HK-2 (cell line): Measurements from ENCODE around the gene BCL2.
A peak's percentile ranks its signal among the peaks of the same experiment; 100 is the strongest.
"Not testable (repeated sequence)": the region's sequence is repeated elsewhere in the genome, so short reads cannot be mapped to it uniquely, and the experiment has no call there.

Source experiments
- DNase-seq: peaks from one replicate; pipeline ENCODE4 v3.0.0-alpha.2; 2018; ENCODE audit not compliant: unreplicated experiment

The BCL2 gene

DNA sequence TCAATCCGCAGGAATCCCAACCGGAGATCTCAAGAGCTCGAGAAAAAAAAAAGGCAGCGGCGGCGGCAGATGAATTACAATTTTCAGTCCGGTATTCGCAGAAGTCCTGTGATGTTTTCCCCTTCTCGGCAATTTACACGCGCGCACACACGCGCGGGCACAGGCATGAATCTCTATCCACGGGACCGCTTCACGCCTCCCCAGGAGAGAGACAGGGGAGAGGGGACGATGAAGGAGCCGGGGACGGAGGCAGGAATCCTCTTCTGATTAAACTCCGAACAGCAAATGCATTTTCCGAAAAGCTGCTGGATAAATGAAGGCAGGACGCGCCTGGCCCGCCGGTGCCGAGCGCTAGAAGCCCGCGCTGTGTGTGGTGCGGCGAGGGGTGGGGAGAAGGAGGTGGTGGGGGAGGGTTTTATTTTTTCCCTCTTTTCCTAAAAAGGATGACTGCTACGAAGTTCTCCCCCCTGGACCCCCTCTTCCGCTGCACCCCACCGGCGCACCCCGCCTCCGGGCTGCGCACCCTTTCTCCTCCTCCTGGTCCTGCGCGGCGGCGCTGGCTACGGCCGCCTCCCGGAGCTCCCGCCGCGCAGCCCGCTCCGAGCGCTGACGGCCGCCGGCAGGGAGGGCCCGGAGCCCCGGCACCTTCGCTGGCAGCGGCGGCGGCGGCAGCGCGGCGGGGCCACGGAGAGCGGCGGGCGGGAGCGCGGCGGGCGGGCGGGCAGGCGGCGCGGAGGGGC lies at the start of gene BCL2:
TSS of gene BCL2 (minus strand) at position 387 of the 740 bp plus-strand sequence.
- DNase-seq, result peak; percentile 38

DNA sequence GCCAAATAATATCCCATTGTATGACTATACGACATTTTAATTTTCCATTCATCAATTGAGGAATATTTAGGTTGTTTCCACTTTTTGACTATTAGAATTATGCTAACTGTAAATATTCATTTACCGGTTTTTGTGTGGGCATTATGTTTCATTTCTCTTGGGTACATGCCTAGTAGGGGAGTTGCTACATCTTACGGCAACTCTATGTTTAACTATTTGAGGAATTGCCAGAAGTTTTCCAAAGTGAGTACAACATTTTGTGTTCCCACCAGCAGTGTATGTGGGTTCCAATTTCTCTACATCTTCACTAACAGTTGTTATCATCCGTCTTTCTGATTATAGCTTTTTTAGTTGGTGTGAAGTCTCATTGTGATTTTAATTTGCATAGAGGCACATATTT lies 49.0 kb upstream of the BCL2 start:
- no peak for DNase-seq

DNA sequence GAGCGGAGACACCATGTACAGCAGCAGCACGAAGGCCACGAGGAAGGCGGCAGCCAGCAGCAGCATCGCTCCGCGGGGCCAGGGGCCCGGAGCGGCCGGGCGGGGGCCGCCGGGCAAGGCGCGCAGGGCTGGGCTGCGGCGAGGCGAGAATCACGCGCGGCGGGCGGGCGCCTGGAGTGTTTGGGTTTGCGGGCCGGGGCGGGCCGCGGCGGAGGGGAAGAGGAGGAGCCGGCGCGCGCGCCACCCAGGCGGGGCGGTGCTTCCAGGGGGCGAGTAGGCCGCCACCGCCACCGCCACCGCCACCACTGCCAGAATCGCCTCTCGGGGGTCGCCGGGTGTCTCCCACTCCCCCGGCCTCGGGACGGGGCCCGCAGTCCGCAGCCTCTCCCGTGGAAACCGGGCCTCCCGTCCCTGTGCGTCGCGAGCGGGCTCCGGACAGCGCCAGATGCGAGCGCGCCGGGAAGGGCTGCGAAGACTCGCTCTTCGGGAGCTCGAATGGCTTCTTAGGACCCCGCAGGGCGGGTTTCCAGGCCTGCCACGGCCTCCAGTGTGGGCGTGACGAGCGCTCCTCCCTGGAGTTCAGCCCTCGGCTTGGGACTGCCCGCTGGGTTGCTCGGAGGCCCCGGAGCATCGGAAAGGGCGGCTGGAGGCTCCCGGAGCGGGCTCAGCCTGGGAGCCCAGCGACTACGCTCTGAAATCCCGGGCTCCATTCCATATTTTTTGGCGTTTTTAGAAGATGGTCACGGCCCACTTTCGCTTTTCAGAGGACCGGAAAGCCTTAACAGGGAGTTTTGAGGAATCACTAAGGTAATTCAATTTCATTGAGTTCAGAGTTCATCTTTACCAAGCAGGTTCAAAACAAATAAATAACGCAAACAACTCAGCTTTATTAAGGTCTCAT lies 47.7 kb upstream of the BCL2 start, which contains the start of gene KDSR:
TSS of gene KDSR (minus strand) at position 154 of the 901 bp plus-strand sequence. CDS start at position 66, 88 bp downstream.
- DNase-seq, result peak; percentile 92

DNA sequence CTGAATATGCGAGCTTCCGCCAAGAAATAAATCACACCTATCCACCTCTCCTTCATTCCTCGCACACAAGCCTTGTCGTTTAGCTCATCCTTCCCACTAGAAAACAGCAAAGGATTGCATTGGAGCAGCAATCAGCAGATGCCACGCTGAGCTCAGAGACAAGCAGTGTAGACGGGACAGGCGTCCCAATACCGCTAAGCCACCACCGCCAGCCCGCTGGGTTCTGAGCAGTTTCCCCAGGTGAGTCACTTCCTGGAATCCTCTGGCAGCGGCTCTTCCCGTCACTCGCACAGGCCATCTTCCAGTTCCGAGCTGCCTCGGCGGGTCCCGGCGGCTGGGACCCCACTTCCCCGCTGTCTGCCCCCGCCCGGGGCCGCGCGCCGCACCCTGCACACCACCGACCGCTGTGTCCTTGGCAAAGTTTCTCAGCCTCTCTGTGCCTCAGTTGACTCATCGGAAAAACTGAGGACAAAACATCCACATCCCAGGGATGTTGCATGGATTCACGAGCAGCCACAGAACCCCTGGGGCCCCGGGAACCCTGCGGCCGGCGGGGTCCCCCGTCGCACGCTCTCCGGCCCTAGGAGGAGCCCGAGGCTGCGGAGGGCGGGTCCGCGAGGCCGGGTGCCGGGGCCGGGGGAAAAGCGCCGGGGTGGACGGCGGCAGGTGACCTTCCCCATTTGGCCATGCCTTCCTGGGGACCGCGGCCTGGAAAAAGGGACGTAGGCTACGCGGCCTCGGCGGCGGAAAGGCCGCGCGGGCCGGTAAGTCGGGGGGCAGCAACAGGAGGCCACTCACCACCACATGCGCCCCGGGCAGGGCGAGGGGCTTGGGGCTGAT lies 46.9 kb upstream of the BCL2 start:
- peak; percentile 70 for DNase-seq

DNA sequence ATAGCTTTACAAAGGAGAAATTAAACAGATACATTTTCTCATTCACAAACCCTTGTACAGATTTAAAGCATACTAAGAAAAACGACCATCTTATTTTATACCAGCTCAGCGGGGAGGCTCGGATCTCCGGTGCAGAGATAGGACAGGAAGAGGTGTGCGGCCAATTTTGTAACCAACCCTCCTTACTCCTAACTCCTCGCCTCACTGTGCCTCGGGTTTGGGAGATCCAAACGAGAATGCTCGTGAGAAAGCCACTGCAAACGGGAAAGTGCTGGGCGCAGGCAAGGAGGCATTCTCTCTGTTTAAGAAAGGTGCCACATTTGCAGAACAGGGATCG lies 46.3 kb upstream of the BCL2 start:
- no peak for DNase-seq

DNA sequence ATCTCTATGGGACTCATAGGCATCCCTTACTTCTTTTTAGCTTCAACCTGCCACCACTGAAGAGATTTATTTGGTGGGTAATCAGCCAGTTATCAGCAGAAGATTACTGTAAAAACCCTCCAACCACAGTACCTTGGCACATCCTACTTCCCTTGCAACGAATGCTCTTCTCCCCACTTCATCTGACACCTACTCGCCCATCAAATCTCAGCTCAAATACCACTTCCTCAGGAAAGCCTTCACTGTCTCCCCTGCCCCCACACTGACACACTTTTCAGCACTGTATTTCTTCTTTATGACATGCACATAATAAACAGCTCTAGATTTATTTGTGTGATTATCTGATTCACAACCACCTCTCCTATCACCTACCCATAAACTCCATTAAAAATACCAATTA lies 44.4 kb upstream of the BCL2 start:
- DNase-seq, result no peak

DNA sequence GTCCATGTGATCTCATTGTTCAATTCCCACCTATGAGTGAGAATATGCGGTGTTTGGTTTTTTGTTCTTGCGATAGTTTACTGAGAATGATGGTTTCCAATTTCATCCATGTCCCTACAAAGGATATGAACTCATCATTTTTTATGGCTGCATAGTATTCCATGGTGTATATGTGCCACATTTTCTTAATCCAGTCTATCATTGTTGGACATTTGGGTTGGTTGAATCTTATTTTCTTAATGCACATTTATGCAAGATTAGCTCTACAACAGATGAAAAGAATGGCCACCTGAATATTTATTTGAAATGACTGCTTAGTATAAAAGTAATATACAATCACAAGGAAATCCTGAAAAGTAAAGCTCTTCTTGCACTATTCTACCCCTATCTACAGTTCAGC lies 43.9 kb upstream of the BCL2 start:
- DNase-seq, result not testable (repeated sequence)

DNA sequence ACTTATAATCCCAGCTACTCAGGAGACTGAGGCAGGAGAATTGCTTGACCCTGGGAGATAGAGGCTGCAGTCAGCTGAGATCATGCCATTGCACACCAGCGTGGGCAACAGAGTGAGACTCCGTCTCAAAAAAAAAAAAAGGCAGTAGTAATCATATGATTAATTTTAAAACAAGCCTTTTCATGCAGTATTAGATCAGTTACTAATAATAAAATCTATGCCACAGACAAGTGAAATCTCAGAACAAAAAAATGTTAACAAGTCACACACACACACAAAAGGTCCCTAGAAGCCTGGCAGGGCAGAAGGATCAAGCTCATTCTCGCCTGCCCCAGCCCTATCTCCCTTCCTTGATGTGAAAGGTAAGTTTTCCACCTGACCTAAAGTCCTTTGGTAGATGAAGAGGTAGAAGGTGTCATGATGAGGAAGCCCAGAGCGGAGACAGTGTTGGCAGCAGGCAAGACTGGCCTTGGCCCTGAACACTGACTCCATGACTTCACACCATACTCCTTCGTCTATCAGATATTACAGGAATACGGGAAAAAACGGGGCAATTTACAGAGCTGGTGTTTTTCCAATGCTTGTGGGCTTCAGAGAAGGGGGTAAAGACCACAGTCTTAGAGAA lies 36.8 kb upstream of the BCL2 start:
- no peak for DNase-seq

DNA sequence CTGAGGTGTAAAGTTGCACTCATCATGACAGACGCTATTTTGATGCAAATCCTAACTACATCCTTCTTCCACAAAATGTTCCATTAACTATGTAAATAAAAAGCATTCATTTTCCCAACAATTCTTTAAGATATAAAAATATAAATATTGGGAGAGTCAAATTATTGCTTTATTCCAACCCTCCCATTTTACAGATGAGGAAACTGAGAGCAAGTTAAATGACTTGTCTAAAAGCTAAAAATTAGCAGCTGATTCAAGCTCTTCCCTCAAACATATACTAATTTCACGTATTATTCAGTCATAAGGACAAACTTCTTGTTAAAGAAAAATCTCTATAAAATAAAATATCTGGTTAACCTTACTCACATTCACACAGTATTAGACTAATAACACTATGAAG lies 30.7 kb upstream of the BCL2 start:
- no peak for DNase-seq

DNA sequence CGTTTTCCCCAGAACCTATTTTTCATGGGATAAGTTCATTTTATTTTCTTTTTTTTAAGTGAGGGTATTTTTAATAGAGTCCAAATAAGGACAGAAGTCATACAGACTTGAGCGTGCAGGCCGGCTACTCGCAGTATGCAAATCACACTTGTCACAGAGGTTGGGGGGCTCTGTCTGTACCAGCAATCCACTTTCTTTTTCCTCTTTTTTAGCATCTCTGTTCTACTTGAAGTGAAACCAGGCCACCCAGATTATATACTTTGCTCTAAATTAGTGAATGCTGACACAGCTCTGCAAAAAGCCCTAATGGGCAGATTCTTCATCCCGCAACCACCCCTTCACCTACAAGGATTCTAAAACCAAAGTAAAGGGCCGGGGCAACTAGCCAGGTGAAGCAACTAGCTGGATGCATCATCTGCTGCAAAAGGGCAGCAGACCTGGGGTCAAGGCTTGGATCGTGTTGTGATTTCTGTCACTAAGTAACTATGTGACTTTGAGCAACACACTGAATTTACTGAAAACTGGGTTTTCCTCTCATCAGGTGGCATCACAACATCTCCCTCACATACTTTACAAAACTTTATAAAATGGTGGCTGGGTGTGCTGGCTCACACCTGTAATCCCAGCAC lies 29.1 kb upstream of the BCL2 start:
- DNase-seq, result no peak

DNA sequence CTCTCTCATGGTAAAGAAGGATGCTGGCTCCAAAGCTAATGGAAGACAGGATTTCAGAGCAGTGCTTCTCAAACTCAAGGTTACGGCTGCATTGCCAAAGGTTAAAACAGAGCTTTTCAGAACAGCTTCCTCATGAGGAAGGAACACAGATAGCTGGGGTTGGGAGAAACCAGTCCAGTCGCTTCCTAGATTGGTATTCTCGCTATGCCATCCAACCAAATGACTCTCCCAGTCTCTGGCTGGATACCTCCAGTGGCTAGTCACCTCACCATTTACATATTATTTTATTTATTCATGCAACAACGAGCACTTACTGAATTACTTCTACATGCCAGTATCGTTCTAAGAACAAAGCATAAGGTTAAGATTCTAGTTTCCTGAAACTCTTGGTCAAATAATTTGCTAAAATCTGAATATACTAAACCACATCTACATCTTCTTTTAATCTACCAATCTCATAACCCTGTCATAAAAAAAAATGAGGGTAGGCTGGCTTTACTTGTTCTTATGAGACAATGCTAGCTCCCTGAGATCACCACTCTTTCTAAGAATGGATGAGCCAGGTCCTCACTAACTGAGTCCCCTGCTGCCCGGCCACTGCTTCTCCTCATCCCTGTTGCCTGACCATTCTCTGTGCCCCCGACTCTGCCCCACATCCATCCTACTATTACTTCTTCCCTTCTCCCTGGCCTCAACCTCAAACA lies 27.1 kb upstream of the BCL2 start:
- no peak for DNase-seq

DNA sequence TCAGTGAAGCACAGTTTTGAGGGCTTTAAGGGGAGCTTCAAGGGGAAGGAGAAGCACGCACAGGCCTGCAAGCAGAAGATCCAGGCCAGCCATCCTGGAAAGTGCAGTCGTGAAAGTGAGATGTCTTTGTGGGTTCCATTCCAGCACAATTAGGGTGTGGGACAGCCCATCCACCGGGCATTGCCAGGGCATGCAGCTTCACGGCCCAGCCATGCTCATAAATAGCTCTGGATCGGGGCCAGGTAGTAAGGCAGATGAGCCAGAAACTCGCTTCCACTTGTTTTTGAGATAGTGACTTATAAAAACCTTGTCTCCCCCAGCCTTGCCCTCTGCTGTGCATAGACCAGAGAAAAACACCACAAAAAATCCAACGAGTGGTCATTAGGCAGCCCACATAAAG lies 26.5 kb upstream of the BCL2 start:
- no peak for DNase-seq

DNA sequence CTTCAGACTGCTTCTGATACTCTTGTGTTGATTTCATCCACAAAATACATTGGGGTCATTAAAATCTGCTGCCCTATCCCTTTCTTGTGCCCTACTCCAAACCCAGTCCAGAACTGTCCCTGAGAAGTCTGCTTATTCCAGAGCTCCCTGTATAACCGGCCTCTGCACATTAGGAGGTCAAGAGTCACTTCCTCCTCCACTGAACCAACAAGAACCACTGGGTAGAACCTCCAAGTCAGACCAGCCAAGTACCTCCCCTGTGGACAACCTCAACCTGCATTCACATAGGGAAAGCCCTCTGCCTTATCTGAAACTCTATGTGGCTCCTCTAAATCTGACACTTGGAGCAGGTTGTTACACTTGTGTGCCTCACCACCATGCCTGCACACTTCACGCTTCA lies 25.3 kb upstream of the BCL2 start:
- DNase-seq, result no peak

DNA sequence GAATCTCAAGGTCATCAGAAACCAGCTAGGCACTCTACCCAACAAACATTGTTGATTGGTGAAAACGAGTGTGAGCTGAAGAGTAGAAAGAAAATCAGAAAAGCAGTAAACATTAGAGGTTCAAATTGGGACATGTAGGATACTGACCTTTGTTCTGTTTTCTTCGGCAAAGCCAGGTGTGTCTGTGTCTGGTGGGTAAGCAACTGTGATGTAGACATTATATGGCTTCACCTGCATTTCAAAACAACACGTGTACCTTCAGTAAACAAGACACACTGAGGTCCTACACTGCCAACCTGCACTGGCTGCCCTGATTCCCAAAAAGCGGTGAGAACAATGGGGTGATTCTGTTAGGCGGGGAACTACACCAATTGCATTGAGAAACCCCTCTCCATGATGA lies 24.7 kb upstream of the BCL2 start:
- DNase-seq, result no peak

DNA sequence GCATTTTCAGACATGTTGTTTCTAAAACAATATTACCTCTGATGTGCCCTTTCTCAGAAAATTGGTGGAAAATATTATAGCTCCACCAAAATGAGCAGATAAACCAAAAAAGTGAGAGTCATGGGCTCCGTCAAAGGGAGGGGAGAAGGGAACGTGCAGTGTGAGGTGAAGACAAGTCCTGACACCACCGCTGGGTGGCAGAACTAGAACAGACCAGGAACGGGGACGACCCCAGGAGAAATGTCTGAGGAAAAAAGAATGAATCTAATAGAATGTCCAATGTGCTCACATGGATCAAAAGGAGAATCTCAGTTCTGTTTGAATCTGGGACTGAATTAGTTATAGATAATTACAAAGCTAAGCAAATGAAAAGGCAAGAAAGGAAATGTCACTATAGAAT lies 22.6 kb upstream of the BCL2 start:
- no peak for DNase-seq

DNA sequence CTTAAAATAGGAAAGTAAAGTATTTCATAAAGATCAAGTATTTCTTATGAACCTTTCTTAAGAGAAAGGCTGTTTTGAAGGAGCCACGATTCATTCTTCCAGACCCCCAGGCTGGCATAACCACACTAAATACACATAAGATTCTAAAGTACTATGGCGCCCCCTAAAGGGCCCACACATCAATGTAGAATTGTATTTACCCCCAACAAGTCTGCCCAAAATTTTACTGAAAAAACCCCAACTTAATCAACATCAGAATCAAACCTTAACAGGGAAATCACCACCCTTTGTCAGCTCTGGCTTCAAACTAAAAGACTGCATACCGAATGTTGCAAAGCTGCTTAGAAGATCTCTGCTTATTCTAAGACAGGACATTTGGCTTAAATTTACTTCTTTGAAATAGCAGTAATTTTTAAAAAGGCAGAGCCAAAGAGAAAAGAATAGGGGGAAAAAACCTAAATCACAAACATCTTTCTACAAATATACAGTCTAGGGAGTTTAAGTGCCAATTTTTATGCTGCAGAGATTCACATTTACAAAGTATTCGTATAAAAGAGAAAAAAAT lies 20.4 kb upstream of the BCL2 start:
- peak; percentile 9 for DNase-seq

DNA sequence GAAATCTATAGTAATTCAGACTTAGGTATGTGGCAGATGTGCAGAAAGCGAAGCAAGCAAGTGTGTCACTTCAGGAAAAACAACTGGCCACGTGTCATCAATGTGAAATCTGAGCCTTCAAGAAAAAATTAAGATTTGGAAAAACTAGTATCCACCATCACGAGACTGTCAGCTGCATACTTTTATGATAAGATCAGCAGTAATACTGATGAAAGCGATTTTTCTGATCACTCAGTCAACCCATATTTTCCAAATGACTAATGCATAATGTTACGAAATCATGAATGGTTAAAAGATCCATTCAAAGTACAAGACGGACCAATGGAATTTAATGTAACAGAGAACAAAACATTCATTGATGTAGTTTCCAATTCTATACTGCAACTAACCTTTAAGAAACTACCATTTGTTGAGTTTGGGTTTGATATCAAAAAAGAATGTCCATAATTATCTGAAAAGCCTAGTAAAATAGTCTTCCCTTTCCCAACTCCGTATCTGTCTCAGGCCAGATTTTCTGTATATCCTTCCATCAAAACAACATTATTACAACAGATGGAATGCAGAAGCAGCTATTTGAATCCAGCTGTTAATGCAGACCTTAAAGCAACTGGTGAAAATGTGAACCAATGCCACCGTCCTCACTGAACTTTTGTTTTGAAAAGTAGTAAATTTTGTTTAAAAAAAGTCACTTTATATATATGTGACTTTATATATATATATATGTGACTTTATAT lies 17.0 kb upstream of the BCL2 start:
- DNase-seq, result no peak

DNA sequence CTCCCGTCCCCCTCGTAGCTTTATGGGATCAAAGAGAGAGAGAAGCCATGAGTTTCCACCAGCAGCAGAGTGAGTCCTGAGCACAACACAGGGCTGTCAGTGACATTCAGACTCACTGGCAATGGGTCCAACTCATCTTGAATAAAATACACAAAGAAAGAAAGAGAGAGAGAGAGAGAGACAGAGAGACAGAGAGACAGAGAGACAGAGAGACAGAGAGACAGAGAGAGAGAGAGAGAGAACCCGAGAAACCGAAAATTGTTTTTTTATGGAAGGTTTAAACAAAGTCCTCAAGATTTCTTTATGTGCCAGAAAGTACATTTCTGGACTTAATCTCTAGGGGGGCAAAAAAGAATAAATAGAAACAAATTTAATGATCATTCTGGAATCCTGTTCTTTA lies 11.5 kb upstream of the BCL2 start:
- DNase-seq, result no peak

DNA sequence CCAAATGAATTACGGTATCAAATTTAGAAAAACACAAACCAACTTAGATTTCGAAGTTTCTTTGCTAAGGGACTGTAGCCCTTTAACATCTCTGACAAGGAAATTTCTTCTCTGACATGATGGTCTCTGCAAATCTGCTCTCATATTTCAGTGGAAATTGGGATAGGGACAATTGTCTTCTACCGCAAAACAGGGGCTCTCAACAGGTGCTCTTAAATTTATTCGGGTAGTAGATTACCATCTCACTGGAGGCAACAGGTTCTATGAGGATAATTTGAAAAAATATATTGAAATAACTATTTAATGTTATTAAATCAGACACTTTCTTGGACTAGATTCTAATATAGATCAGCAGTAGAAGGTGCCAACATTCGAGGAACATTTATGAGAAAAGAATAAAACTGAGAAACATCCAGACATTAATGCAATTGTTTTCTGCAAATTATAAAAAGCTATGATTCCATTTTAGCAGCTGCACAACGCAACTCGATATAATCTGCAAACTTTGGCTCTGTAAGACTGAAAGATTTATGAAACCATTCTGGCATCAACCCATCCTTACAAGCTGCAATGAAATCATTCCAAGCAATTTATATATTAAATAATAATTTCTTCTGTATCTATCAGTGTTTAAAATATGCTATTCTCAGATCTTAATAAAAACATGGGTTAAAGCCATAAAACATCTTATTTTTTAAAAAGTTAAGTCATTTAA lies 10.0 kb upstream of the BCL2 start:
- DNase-seq, result no peak
